ENCODE measurements around the gene TLCD4. TPM values are rescaled to one million over a fixed set of nuclear protein-coding genes. Genes with fewer than 3 reads are reported as not detected.

TLCD4 gene
- total and polyA plus RNA-seq, 2 of the 13 experiments (the other 11 are each of a cell fraction or from before 2014, with no cell fraction given): 4.7 to 14.5 TPM

- TF ChIP-seq PBX2 (CRISPR knock-in tag; IDR thresholded peaks at IDR 0.05): no peak
- TF ChIP-seq SP140L (CRISPR knock-in tag; IDR thresholded peaks at IDR 0.05; ENCODE audit: borderline replicate concordance): no peak
- TF ChIP-seq THAP8 (CRISPR knock-in tag; IDR thresholded peaks at IDR 0.05; ENCODE audit: borderline replicate concordance): no peak
- TF ChIP-seq MEF2D (CRISPR knock-in tag; IDR thresholded peaks at IDR 0.05): no peak
- TF ChIP-seq MEIS1 (CRISPR knock-in tag; IDR thresholded peaks at IDR 0.05; ENCODE audit: borderline replicate concordance): no peak
- TF ChIP-seq MNT (IDR thresholded peaks at IDR 0.05): no peak
- no peak for TF ChIP-seq ISL2 (CRISPR knock-in tag; IDR thresholded peaks at IDR 0.05)
Observed at GRCh38 chr1:95088303-95088702, 28.9 kb upstream of the TLCD4 start (continued).

- peak; percentile 77 for ATAC-seq
- no peaks in the 10 kb centered on the region for H4K20me1 ChIP-seq (ENCODE audit: insufficient read depth, low read length)
- no peak overlapping the region for H3K4me2 ChIP-seq (ENCODE audit: low read depth, low read length)
- in situ Hi-C loops (cut with HindIII; ENCODE audit: extremely low pct_ligation_motif_present, low pct_unique_long_range_greater_than_20kb): loop anchor here (10.0 kb wide), 1 partner anchor 145 kb away; the partner anchor contains the start of gene RWDD3
- intact Hi-C loops (cut with micrococcal nuclease; ENCODE audit: unreplicated experiment): no loop called here
- H3K4me1 ChIP-seq (ENCODE audit: insufficient read depth, low read length): peaks cover 38% of the 10 kb centered on the region
- H3K27me3 ChIP-seq (ENCODE audit: control insufficient read depth in 1 of 2, insufficient read depth in 2 of 2, low read length in 2 of 2): no peaks in the 10 kb centered on the region
- WGBS (ENCODE audit: low lambda C conversion rate): 29% methylated on average over 4 of the region's 6 CpGs
- no peaks in the 10 kb centered on the region for H3K36me3 ChIP-seq (replicated peaks in 1 of 2; ENCODE audit: control insufficient read depth in 1 of 2, insufficient read depth in 2 of 2, low read length in 2 of 2)
- ChIA-PET CTCF (ENCODE audit: low intra/inter-chr PET ratio, low total read pairs) (interaction anchor here (2.0 kb wide), 1 partner anchor 46 kb away, joined by 4 read pairs; no protein-coding TSS in a partner anchor), POLR2A (interaction anchor here (0.6 kb wide), 1 partner anchor 23 kb away, joined by 3 read pairs; no protein-coding TSS in a partner anchor)
- BruUV-seq (replicated peaks): no TSS peak
- FAIRE-seq: no peak
- no peak for DNase-seq (ENCODE audit: low spot score)
- no peaks in the 10 kb centered on the region for H3K79me2 ChIP-seq (ENCODE audit: insufficient read depth, low read length)
- H3K4me3 ChIP-seq (replicated peaks in 1 of 3; ENCODE audit: insufficient read depth in 1 of 3, low read depth in 2 of 3, low read length in 3 of 3): no peak overlapping the region
- no peak overlapping the region for H3K9ac ChIP-seq (ENCODE audit: insufficient read depth, low read depth, low read length)
- H3K27ac ChIP-seq (ENCODE audit: extremely low read length, insufficient read depth, low read length): no peak overlapping the region
- no peaks in the 10 kb centered on the region for H3K9me3 ChIP-seq (ENCODE audit: low read length)
- no peak overlapping the region for H2AFZ ChIP-seq (ENCODE audit: low read length)
- TF ChIP-seq E2F5 (CRISPR knock-in tag; conservative IDR thresholded peaks at IDR 0.05) (no peak), ZMAT3 (CRISPR knock-in tag; conservative IDR thresholded peaks at IDR 0.05) (no peak), KDM2A (CRISPR knock-in tag; IDR thresholded peaks at IDR 0.05; ENCODE audit: borderline replicate concordance, low read depth) (no peak), TBX3 (IDR thresholded peaks at IDR 0.05; ENCODE audit: borderline replicate concordance) (no peak), ZNF878 (CRISPR knock-in tag; IDR thresholded peaks at IDR 0.05) (no peak), PPARG (CRISPR knock-in tag; conservative IDR thresholded peaks at IDR 0.05) (no peak), RAD21 (CRISPR knock-in tag; IDR thresholded peaks at IDR 0.05) (peak; percentile 19; the same call in 1 of the 2 replicates), CTCF (CRISPR knock-in tag; IDR thresholded peaks at IDR 0.05) (peak; percentile 38; the same call in 1 of the 2 replicates), STAG1 (CRISPR knock-in tag; IDR thresholded peaks at IDR 0.05) (peak; percentile 39)
Observed at GRCh38 chr1:95089650-95090287, 27.4 kb upstream of the TLCD4 start.
